ENCODE results near the gene ENGASE. TPM values are rescaled to one million over a fixed set of nuclear protein-coding genes. Genes with fewer than 3 reads are reported as not detected.

ENGASE gene
- total RNA-seq, 1 experiment from 2014 or later = 50.0 TPM

GRCh38 chr17:79044462-79044861, 30.2 kb upstream of the ENGASE start:
- no peaks in the 10 kb centered on the region for H3K36me3 Mint-ChIP-seq (ENCODE audit: insufficient read depth, unreplicated experiment)
- no peak for DNase-seq
- TF ChIP-seq CTCF (IDR thresholded peaks at IDR 0.05; ENCODE audit: insufficient read depth in 1 of 2, low read depth in 1 of 2, low read length in 1 of 2, severe bottlenecking in 1 of 2, unreplicated experiment in 1 of 2) = no peak
- Histone ChIP-seq H3K9me3 (no peaks in the 10 kb centered on the region), H3K4me3 (ENCODE audit: low read depth, low read length) (no peak overlapping the region), H3K36me3 (ENCODE audit: control insufficient read depth, insufficient read depth, low read length) (no peaks in the 10 kb centered on the region), H3K27me3 (replicated peaks; ENCODE audit: control insufficient read depth, insufficient read depth, low read length) (no peaks in the 10 kb centered on the region), H3K4me1 (no peaks in the 10 kb centered on the region)
- no peak overlapping the region for H3K4me3 Mint-ChIP-seq (ENCODE audit: unreplicated experiment)
- BruUV-seq (replicated peaks) = no TSS peak
- peaks cover 6% of the 10 kb centered on the region for H3K4me1 Mint-ChIP-seq (ENCODE audit: low read depth, unreplicated experiment)
- no peaks in the 10 kb centered on the region for H3K9me3 Mint-ChIP-seq (ENCODE audit: unreplicated experiment)
- no peak overlapping the region for H3K27ac Mint-ChIP-seq (ENCODE audit: unreplicated experiment)
- H3K27me3 Mint-ChIP-seq (ENCODE audit: insufficient read depth, unreplicated experiment) = no peaks in the 10 kb centered on the region
- intact Hi-C loops (cut with micrococcal nuclease; ENCODE audit: unreplicated experiment) = no loop called here
- POLR2A ChIA-PET = no interaction called here
- CTCF ChIA-PET = interaction anchor here (0.7 to 3.2 kb wide), 9 partner anchors 10 to 476 kb away, joined by 3 to 23 read pairs (median 5); partner anchors contain the start of gene ENGASE

- no peak overlapping the region for H3K4me3 Mint-ChIP-seq (ENCODE audit: unreplicated experiment)
- H3K27ac Mint-ChIP-seq (ENCODE audit: unreplicated experiment) = no peak overlapping the region
Measured at GRCh38 chr17:79045001-79045729, 29.5 kb upstream of the ENGASE start.

GRCh38 chr17:79045842-79046196, 28.8 kb upstream of the ENGASE start:
- peak; percentile 95 to 97 for TF ChIP-seq CTCF (IDR thresholded peaks at IDR 0.05; ENCODE audit: insufficient read depth in 1 of 2, low read depth in 1 of 2, low read length in 1 of 2, severe bottlenecking in 1 of 2, unreplicated experiment in 1 of 2)
- Mint-ChIP-seq H3K4me1 (ENCODE audit: low read depth, unreplicated experiment) (peaks cover 6% of the 10 kb centered on the region), H3K36me3 (ENCODE audit: insufficient read depth, unreplicated experiment) (no peaks in the 10 kb centered on the region), H3K27me3 (ENCODE audit: insufficient read depth, unreplicated experiment) (no peaks in the 10 kb centered on the region), H3K4me3 (ENCODE audit: unreplicated experiment) (no peak overlapping the region), H3K9me3 (ENCODE audit: unreplicated experiment) (no peaks in the 10 kb centered on the region), H3K27ac (ENCODE audit: unreplicated experiment) (no peak overlapping the region)
- DNase-seq = peak; percentile 70 to 85
- no TSS peak for BruUV-seq (replicated peaks)
- CTCF ChIA-PET = interaction anchor here (0.7 to 3.2 kb wide), 15 partner anchors 13 to 348 kb away, joined by 3 to 23 read pairs (median 5); partner anchors contain the start of gene ENGASE
- POLR2A ChIA-PET = no interaction called here
- Histone ChIP-seq H3K27me3 (replicated peaks; ENCODE audit: control insufficient read depth, insufficient read depth, low read length) (no peaks in the 10 kb centered on the region), H3K4me3 (ENCODE audit: low read depth, low read length) (no peak overlapping the region), H3K9me3 (no peaks in the 10 kb centered on the region), H3K4me1 (no peaks in the 10 kb centered on the region), H3K36me3 (ENCODE audit: control insufficient read depth, insufficient read depth, low read length) (no peaks in the 10 kb centered on the region)
- intact Hi-C loops (cut with micrococcal nuclease; ENCODE audit: unreplicated experiment) = loop anchor here (1.0 kb wide), 2 partner anchors 27 to 36 kb away; no protein-coding TSS in a partner anchor

More at GRCh38 chr17:79045001-79045729, 29.5 kb upstream of the ENGASE start:
- ChIA-PET CTCF (interaction anchor here (0.7 to 3.2 kb wide), 16 partner anchors 12 to 477 kb away, joined by 3 to 23 read pairs (median 5); partner anchors contain the start of gene ENGASE), POLR2A (no interaction called here)
- Histone ChIP-seq H3K27me3 (replicated peaks; ENCODE audit: control insufficient read depth, insufficient read depth, low read length) (no peaks in the 10 kb centered on the region), H3K4me3 (ENCODE audit: low read depth, low read length) (no peak overlapping the region), H3K36me3 (ENCODE audit: control insufficient read depth, insufficient read depth, low read length) (no peaks in the 10 kb centered on the region), H3K4me1 (no peaks in the 10 kb centered on the region), H3K9me3 (no peaks in the 10 kb centered on the region)
- no peak for DNase-seq
- TF ChIP-seq CTCF (IDR thresholded peaks at IDR 0.05; ENCODE audit: insufficient read depth in 1 of 2, low read depth in 1 of 2, low read length in 1 of 2, severe bottlenecking in 1 of 2, unreplicated experiment in 1 of 2) = no peak
- Mint-ChIP-seq H3K9me3 (ENCODE audit: unreplicated experiment) (no peaks in the 10 kb centered on the region), H3K27me3 (ENCODE audit: insufficient read depth, unreplicated experiment) (no peaks in the 10 kb centered on the region), H3K36me3 (ENCODE audit: insufficient read depth, unreplicated experiment) (no peaks in the 10 kb centered on the region), H3K4me1 (ENCODE audit: low read depth, unreplicated experiment) (peaks cover 6% of the 10 kb centered on the region)
- BruUV-seq (replicated peaks) = no TSS peak
- intact Hi-C loops (cut with micrococcal nuclease; ENCODE audit: unreplicated experiment) = no loop called here
